ENCODE data around the gene TMCC1. TPM values are rescaled to one million over a fixed set of nuclear protein-coding genes. Genes with fewer than 3 reads are reported as not detected.
A peak's percentile ranks its signal among the peaks of the same experiment; 100 is the strongest.

Gene TMCC1
- total and polyA plus RNA-seq, 10 of the 15 experiments (the other 5 are each of a cell fraction or from before 2014, with no cell fraction given) = 2.3 to 21.1 (median 8.4) TPM

GRCh38 chr3:129824926-129825541 lies 68.5 kb downstream of the TMCC1 start:
- Histone ChIP-seq H4K20me1 (ENCODE audit: control insufficient read depth, insufficient read depth) (no peaks in the 10 kb centered on the region), H3K27ac (ENCODE audit: control insufficient read depth, insufficient read depth) (no peak overlapping the region), H3K9me3 (replicated peaks; ENCODE audit: control insufficient read depth, insufficient read depth, low read length) (no peaks in the 10 kb centered on the region), H3K27me3 (replicated peaks in 1 of 2; ENCODE audit: control insufficient read depth in 2 of 2, insufficient read depth in 2 of 2, low read length in 1 of 2) (no peaks in the 10 kb centered on the region), H3K9ac (ENCODE audit: control insufficient read depth, insufficient read depth, low read length) (no peak overlapping the region), H3K4me2 (ENCODE audit: control insufficient read depth, insufficient read depth) (no peak overlapping the region), H3K4me1 (ENCODE audit: control insufficient read depth, insufficient read depth, low read length) (peaks cover 20% of the 10 kb centered on the region; the same call in 1 of the 2 replicates), H2AFZ (ENCODE audit: control insufficient read depth, low read depth, low read length) (no peak overlapping the region), H3K79me2 (ENCODE audit: control insufficient read depth, insufficient read depth, low read length) (no peaks in the 10 kb centered on the region; the same call in 1 of the 2 replicates), H3K36me3 (ENCODE audit: control insufficient read depth in 2 of 2, insufficient read depth in 2 of 2, low read length in 1 of 2) (no peaks in the 10 kb centered on the region), H3K4me3 (no peak overlapping the region)
- BruUV-seq (replicated peaks) = no TSS peak
- SMC1A ChIA-PET (ENCODE audit: uncharacterized antibody, unreplicated experiment) = interaction anchor here (0.5 to 9.7 kb wide), 19 partner anchors 12 to 712 kb away, joined by 3 to 83 read pairs (median 5); no protein-coding TSS in a partner anchor
- FAIRE-seq (peak; percentile 59), DNase-seq (ENCODE audit: low read depth, low spot score) (peak; percentile 20), ATAC-seq (peak; percentile 86)
- in situ Hi-C loops (cut with MboI) = loop anchor here (5.0 kb wide), 1 partner anchor 173 kb away; no protein-coding TSS in a partner anchor
- CTCF ChIA-PET = interaction anchor here (0.7 to 12.0 kb wide), 38 partner anchors 8 to 441 kb away, joined by 3 to 151 read pairs (median 4); no protein-coding TSS in a partner anchor
- peak; percentile 89 for TF ChIP-seq RAD21 (IDR thresholded peaks at IDR 0.05; ENCODE audit: insufficient read depth, low read depth, low read length)
- TF ChIP-seq YY1 (IDR thresholded peaks at IDR 0.05; ENCODE audit: low read depth, low read length) = 0 out of 2 replicates have a peak, but pooled peaks have one; percentile 33
- TF ChIP-seq BRCA1 (IDR thresholded peaks at IDR 0.05; ENCODE audit: low read depth, low read length) = no peak
- TF ChIP-seq ZNF24 (IDR thresholded peaks at IDR 0.05) = peak; percentile 89
- peak; percentile 92 for TF ChIP-seq SMC3 (IDR thresholded peaks at IDR 0.05; ENCODE audit: borderline replicate concordance, low read length)
- peak; percentile 59 to 76 (median 63); a peak in 5 of 6 replicates for TF ChIP-seq CTCF (IDR thresholded peaks at IDR 0.05 in 2 of 3, conservative IDR thresholded peaks at IDR 0.05 in 1 of 3; ENCODE audit: control insufficient read depth in 2 of 3, extremely low read depth in 1 of 3, insufficient read depth in 1 of 3, low read depth in 3 of 3, low read length in 3 of 3)
- TF ChIP-seq ZZZ3 (IDR thresholded peaks at IDR 0.05; ENCODE audit: control insufficient read depth, insufficient read length, low read depth) = no peak
- intact Hi-C loops (cut with micrococcal nuclease; ENCODE audit: unreplicated experiment) = loop anchor here (1.0 to 5.0 kb wide), 5 partner anchors 67 to 443 kb away; partner anchors contain the start of gene TMCC1
- WGBS (ENCODE audit: insufficient coverage, insufficient replicate concordance, low lambda C conversion rate, missing lambda C conversion rate) = 33% methylated on average over 3 of the region's 3 CpGs
- RAD21 ChIA-PET (ENCODE audit: unreplicated experiment) = interaction anchor here (0.6 to 2.6 kb wide), 8 partner anchors 112 to 441 kb away, joined by 3 to 19 read pairs (median 4); no protein-coding TSS in a partner anchor
- POLR2A ChIA-PET = no interaction called here

Measured in GM12878 (cell line).